Right lobe of liver (tissue), 4 donors: ENCODE results near the gene GRK4.

ENCODE experiments used
- CTCF ChIP-seq, 4 donors: fragments of 200-600 bp in 3 of 4; fragments of 450-650 bp in 1 of 4; IDR thresholded peaks; one replicate each; pipeline versions ENCODE4 v1.5.1 to v1.8.0; 2016 to 2022; ENCODE audit warnings: antibody characterized with exemption in 4 of 4, mild to moderate bottlenecking in 2 of 4
- POLR2A ChIP-seq: fragments of 450-650 bp; IDR thresholded peaks from one replicate; pipeline ENCODE4 v1.6.1; 2017; ENCODE audit warnings: antibody characterized with exemption, mild to moderate bottlenecking
- donor health status: DM: no; HTN: no; CAD: no.
- donor health status: DM: no; HTN: no; CAD: no.
- donor health status: DM: no; HTN: yes; CAD: no.

DNA sequence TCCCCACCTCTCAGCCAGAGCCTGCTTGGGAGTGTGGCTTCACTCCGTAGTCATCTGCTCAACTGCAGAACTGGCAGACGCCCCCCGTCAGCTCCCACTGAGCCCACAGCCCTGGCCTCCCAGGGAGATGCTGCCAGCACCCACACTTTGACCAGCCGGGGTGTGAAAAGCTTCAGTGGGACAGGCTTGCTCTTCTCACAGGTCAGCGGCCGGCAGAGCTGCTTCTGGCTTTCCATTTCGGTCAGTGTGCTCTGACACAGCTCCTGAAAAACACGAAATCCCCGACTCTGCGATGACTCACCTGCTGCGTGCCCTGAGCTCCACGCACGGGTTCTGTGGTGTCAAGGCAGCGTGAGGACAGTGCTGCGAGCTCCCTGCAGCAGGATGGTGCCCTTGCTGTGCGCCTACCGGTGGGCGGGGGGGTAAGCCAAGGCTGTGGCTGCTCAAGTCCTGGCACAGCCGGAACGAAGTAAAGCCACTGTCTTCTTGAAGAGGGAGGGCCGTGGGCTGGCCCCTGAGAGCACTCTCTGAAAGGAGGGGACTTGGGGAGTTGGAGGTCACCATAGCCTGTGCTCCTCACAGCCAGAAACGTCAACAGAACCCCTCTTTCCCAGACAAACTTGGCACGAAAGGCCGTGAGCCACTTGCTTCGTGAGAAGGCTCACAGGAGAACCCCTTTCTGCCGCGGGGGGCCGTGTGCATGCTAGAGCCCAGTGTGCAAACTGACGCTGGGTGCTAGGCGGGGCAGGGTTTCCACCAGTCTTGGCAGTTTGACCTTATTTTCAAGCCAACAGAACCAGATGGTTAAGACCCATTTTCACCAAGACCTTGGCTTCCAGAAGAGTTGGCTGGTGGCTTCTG lies 23.8 kb upstream of the GRK4 start:
- no peak for TF ChIP-seq POLR2A
- TF ChIP-seq CTCF (IDR thresholded peaks at IDR 0.05): no peak
